GM21381 (cell line): ENCODE data around the gene FTO.
"Not testable (repeated sequence)": the region's sequence is repeated elsewhere in the genome, so short reads cannot be mapped to it uniquely, and the experiment has no call there.

Source experiments
- ATAC-seq: cut with Tn5 transposase; IDR thresholded peaks from one replicate; pipeline ENCODE4 v1.9.1; 2021; ENCODE audit warnings: mild to moderate bottlenecking, moderate library complexity; ENCODE audit not compliant: unreplicated experiment

FTO gene

GRCh38 chr16:53855056-53855455 lies 151.1 kb downstream of the FTO start:
- ATAC-seq: no peak

DNA sequence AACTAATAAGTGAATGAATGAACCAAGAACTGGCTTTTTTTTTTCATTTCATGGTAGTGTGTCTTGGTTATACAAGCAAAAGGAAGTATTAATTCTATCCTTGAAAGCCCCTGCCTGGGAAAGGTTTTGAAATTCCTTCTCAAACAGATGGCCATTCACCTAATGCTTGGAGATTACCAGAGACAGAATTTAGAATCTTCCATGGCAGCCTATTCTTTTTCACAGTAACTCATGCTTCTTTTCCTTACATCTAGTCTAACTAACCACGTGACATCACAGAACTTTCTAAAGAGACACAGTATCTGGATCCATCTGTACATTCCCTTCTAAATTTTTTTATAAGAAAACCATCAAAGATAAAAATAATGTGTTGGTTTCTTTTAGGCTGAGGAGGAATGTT lies 151.6 kb downstream of the FTO start:
- ATAC-seq: no peak

DNA sequence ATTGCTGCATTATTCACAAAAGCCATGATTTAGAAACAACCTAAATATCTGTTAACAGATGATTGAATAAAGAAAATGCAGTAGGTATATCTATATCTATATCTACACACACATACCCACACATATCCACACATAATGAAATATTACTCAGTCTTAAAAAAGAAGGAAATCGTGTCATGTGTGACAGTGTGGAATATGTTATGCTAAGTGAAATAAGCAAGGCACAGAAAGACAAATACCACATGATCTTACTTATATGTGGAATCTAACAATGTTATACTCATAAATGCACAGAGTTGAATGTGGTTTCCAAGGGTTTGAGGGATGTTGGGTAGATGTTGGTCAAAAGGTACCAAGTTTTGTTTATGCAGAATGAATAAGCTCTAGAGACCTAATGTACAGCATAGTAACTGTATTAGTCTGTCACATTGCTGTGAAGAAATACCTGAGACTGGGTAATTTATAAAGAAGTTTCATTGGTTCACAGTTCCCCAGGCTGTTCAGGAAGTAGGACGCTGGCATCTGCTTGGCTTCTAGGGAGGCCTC lies 156.1 kb downstream of the FTO start:
- no peak for ATAC-seq

DNA sequence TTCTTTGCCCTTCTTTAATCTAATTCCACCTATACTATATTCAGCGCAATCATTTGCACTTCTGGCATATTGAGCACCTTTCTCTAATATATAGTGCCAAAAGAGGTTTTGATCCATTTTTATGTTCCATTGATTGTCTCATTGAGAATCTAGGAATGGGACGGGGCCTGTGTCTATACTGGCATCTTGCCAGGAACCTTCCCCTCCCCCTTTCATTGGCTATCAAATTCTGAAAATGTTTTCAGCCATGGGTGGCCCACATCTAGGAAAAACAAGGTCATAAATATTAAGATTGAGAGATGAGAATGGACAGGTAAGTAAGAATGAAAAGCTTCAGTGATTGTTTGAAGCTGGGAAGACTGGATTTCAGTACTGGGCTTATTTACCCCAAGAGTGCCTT lies 159.9 kb downstream of the FTO start:
- no peak for ATAC-seq

DNA sequence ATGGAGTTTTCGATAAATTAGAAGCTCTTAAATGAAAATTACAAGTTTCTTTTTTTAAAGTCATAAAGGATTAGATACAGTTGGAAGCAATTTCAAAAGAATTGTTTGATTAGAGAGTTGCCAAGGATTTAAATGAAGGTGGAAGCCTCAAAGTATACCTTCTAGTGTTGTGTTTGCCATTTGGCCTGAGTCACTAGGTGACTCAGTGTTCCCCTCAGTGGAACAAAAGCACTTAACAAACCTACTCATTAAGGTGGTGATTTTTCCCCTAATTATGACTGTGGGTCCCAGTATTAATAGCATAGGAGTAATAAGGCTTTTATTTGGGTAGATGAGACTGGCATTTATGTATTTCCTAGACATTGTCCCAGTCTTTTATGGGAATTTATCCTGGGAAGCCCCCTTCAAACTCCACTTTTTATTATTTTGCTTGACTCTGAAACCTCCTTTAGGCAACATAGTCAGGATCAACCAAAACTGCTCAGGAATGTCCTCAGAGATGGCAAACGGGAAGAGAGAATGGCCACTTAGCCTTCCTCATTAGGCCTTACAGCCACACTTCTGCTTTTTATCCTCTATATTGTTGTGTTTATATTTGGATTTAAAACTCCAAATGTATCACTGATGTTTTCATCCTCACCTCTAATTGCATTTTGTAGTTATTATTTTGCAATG lies 161.0 kb downstream of the FTO start:
- no peak for ATAC-seq

GRCh38 chr16:53865494-53865863 lies 161.5 kb downstream of the FTO start:
- no peak for ATAC-seq

DNA sequence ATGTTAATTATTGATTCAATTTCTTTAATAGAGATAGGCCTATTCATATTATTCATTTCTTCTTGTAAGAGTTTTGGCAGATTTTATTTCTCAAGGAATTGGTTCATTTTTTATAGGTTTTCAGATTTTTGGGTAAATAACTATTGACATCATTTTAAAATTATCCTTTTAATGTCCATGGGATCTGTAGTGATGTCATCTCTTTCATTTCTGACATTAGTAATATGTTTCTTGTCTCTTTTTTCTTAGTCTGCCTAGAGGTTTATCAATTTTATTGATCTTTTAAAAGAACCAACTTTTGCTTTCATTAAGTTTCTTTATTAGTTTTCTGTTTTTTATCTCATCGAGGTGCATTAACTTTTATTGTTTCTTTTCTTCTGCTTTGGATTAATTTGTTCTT lies 162.6 kb downstream of the FTO start:
- no peak for ATAC-seq

DNA sequence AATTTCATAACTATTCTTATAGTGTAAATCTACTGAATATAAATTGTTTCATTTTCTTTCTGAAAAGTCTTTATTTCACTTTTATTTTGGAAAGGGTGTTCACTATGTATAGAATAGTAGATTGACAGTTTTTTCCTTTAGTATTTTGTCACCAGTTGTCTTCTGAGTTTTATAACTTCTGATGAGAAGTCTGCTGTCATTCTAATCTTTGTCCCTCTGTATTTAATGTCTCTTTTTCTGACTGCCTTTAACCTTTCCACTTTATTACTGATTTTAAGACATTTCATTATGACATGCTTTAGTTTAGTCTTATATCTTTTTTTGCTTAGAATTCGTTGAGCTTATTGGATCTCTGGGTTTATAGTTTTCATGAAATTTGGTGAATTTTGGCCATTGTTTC lies 166.9 kb downstream of the FTO start:
- ATAC-seq: no peak

GRCh38 chr16:53872248-53873221 lies 168.6 kb downstream of the FTO start:
- ATAC-seq: no peak

- ATAC-seq: no peak
Measured at GRCh38 chr16:53876811-53877210, 172.9 kb downstream of the FTO start.

DNA sequence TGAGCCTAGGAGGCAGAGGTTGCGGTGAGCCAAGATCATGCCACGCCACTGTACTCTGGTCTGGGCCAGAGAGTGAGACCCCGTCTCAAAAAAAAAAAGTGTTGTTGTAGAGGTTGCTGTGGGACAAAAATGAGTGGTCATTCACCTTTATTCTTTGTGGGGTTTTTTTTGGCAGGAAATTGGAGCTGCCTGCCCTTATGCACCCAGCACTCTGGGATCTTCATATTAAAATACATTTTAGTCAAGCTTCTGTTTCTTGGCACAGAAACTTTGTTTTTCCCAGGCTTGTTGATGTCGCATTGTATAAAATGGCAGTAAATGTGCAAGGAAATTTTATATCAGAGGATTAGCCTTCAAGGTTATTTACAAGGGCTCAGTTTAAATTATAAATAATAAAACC lies 174.3 kb downstream of the FTO start:
- ATAC-seq: no peak

- no peak for ATAC-seq
Measured at GRCh38 chr16:53881371-53881770, 177.4 kb downstream of the FTO start.

DNA sequence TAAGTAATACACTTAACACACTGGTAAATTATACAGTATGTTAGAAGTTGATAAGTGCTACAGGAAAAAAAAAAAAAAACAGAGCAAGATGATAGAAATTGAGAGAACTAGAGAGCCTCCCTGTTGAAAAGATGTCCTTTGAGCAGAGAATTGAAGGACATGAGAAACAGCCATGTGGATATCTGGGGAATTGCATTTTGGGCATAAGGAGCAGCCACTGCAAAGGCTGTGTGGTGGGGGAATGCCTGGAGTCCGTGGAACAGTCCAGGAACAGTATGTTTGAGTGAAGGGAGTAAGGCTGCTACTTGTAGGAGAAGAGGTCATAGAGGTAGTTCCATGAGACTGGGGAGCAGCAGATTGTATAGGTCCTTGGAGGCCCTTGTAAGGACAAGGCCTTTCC lies 178.4 kb downstream of the FTO start:
- no peak for ATAC-seq

DNA sequence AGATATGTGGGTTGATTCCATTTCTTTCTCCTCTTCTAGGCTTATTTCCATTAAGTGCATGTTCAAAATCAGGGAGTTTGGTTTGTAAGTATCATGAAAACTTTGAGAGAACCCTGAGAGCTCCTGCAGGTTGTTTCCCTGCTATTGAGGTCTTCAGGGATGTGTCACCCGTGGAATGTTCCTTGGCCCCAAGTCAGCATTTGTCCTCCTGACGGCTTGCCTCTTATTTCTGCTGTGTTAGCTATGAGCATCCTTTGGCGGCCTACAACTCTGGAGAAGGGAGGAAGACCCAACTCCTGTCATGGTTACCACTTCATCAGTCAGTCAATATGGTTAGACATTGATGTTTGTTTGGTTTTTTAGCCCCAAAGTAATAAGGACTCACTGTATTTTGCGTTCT lies 180.8 kb downstream of the FTO start:
- no peak for ATAC-seq

- ATAC-seq: no peak
Measured at GRCh38 chr16:53886482-53887378, 182.8 kb downstream of the FTO start.

DNA sequence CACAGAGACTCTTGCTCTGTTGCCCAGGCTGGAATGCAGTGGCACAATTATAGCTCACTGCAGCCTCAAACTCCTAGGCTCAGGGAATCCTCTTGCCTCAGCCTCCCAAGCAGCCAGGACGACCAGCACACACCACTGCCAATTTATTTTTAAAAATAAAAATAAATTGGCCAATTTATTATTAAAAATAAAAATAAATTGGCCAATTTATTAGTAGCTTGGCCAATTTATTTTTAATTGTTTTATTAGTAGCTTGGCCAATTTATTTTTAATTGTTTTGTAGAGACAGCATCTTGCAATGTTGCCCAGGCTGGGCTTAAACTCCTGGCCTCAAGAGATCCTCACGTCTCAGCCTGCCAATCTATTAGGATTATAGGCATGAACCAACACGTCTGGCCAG lies 184.3 kb downstream of the FTO start:
- ATAC-seq: no peak

DNA sequence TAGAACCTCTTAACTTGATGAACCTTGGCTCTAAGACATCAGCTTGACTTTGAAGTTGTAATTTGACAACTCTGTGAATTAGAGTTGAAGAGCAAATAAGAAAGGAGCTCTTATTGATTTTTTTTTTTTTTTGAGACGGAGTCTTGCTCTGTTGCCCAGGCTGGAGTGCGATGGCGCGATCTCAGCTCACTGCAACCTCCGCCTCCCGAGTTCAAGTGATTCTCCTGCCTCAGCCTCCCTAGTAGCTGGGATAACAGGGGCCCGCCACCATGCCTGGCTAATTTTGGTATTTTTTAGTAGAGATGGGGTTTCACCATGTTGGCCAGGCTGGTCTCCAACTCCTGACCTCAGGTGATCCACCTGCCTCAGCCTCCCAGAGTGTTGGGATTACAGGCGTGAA lies 186.9 kb downstream of the FTO start:
- ATAC-seq: not testable (repeated sequence)

DNA sequence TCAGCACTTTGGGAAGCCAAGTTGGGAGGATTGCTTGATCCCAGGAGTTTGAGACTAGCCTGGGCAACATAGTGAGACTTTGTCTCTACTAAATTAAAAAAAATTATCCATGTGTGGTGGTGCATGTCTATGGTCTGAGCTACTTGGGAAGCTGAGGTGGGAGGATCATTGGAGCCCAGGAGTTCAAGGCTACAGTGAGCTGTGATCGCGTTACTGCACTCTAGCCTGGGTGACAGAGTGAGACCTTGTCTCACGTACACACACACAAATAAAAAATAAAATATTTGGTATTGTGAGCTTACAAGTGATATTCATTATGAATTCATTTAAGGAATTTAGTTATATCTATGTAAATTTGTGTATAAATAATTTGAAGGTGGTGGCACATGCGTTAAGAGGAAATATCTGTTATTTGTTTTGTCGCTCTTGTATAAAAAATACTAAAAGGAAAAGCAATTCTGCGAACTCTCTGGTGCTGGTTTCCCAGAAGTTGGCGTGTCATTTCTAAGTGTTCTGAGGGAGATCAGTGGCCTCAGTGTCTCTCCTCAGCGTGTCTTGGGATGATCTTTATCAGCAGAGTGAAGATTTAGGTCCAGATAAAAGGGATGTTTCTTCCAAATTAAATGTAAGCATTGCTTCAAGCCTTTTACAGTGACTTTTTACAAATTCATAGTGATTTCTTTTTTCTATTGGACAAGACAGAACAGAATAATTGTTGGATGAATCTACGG lies 187.6 kb downstream of the FTO start:
- no peak for ATAC-seq

DNA sequence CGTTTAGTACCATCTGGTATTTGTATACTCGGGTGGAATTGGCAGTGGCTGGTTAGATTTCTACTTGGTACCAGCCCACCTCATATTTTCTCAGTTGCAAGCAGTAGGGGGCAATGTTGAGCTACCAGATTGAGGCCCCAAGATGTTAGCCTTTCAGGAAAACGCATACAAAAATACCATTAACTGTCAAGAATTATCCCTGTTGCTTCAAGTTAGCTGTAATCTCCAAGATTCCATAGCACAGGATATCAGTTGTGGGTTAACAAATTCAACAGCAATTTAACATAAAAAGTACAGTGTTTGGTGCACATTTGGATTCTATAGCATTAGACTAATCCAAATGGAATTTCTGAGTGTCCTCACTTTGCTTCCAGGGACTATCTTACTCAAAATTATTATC lies 188.2 kb downstream of the FTO start:
- ATAC-seq: no peak

DNA sequence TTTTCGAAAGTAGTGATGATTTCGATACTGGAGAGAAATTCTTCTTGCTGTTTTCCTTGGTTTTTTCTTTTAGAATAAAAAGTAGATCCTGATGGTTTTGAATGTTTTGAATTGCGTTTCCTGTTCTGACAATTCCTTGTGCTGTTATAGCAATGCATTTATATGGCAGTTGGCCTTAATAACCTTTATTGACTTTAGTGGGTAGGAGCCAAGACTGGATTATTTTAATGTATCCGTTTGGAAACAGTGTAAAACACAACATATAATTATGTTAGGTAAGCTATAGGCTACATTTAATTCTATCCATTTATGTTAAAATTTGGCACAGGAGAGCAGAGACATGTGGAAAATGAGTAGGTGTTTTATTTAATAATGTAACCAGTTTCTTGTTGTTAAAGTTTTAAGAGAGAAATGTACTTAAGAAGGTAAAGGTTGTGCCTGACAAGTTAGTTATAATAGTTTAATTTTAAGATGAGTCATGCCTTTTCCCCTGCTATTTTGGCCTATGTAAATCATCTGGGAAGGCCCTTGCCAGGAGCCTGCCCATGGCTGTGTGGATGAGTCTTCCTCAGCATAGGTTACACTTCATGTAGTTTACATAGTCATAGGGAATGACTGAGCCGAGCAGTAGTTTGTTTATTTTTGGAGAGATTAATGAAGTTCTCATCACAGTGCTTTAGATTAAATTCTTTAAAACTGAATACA lies 189.9 kb downstream of the FTO start:
- ATAC-seq: no peak
